ENCODE results near the gene TUBGCP2.

- TF ChIP-seq CTCF (IDR thresholded peaks at IDR 0.05; ENCODE audit: insufficient read depth, low read length, poor library complexity, severe bottlenecking) (no peak), EZH2phosphoT487 (conservative IDR thresholded peaks at IDR 0.05; ENCODE audit: low read length) (no peak)
Measured at GRCh38 chr10:133229265-133230043, 79.2 kb downstream of the TUBGCP2 start.

All from SU-DHL-6 (cell line).